ENCODE data around the gene CLEC4C.

The CLEC4C gene

GRCh38 chr12:7723926-7724325 lies 23.2 kb downstream of the CLEC4C start:
- no peak for DNase-seq (ENCODE audit: low spot score)

DNA sequence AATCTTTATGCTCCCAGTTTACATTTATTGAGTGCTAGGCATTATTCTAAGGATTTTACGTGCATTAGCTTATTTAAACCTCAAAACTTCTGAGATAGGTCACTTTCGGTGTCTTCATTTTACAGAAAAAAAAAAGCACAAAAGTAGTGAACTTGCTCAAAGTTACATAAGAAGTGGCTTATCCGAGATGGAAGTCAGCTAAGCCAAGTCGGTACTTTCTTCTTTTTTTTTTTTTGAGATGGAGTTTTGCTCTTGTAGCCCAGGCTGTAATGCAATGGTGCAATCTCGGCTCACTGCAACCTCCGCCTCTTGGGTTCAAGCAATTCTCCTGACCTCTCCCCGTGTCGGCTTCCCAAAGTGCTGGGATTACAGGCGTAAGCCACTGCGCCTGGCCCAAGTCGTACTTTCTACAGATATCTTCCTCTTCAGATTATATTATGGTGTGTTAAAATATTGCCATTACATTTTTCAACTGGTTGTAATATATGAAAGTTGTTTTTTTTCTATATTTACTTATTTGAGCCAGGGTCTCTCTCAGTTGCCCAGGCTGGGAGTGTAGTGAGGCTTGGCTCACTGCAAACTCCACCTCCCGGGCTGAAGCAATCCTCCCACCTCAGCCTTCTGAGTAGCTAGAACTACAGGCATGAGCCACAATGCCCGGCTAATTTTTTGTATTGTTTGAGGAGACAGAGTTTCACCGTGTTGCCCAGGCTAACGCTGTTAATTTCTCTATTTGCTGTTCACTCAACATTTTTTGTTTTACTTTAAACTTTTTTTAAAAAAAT lies 27.0 kb downstream of the CLEC4C start:
- DNase-seq (ENCODE audit: low spot score), result no peak

DNA sequence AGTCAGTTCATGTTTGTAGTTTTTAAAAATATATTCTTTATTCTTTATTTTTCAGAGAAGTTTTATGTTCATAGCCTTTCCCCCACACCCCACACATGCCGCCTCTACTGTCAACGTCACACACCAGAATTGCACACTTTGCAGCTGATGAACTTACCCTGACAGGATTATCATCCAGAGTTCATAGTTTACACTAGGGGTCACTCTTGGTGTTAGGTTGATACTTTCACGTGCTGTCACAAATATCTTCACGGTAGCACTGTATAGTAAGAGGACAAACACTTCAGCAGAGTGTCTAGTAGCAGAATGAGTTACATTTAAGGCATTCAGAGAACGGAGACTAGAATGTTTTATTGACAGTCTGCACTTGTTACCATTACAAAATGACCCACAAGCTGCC lies 30.8 kb downstream of the CLEC4C start:
- peak; percentile 20 for DNase-seq (ENCODE audit: low spot score)

- DNase-seq (ENCODE audit: low spot score), result no peak
These were observed 34.2 kb downstream of the CLEC4C start for GRCh38 chr12:7712841-7713442.

GRCh38 chr12:7711133-7711532 lies 36.0 kb downstream of the CLEC4C start, which contains the start of gene DPPA3:
TSS of gene DPPA3 (plus strand) at chr12:7711433. CDS start at chr12:7711571, 138 bp downstream.
- no peak for DNase-seq (ENCODE audit: low spot score)

- no peak for DNase-seq (ENCODE audit: low spot score)
These were observed 37.1 kb downstream of the CLEC4C start for GRCh38 chr12:7709969-7710675.

DNA sequence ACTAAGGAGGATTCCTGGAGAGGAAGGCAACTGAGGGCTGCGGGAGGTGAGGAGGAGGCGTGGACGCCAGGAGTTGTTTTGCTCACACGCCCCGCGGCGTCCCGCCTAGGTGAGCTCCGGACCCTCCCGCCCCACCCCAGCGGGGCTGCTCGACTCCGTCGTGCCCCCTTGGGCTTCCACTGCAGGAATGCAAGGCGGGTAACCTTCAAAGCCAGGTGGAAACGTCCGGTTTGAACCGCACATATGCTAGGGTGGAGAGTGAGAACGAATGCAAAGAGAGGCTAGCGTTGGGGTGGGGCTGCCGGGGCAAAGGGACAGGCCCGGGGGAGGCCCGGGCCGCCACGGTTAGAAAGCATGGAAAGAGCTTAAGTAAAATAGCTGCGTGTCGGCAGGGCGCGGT lies 41.3 kb downstream of the CLEC4C start:
- no peak for DNase-seq (ENCODE audit: low spot score)

GRCh38 chr12:7695566-7696197 lies 51.5 kb downstream of the CLEC4C start, which contains the start of gene GDF3:
TSS of gene GDF3 (minus strand) at chr12:7695775. CDS start at chr12:7695728, 47 bp downstream.
- peak; percentile 20 for DNase-seq (ENCODE audit: low spot score)

DNA sequence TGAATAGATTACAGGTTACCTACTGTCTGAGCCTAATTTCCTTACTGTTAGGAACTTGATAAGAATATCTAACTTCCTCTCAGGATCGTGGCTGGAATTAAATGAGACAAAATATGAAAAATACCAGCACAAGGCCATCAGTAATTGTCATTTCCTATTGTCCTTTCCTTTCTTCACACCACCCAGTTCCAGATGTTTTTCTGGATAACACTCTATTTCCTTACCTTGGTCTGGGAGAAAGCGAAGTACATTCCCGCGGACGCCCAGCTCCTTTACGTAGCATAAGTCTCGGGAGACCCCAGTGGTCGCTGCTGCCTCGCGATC lies 52.0 kb downstream of the CLEC4C start:
- DNase-seq (ENCODE audit: low spot score), result no peak

GRCh38 chr12:7694556-7695236 lies 52.5 kb downstream of the CLEC4C start:
- DNase-seq (ENCODE audit: low spot score), result no peak

GRCh38 chr12:7693793-7694192 lies 53.4 kb downstream of the CLEC4C start:
- DNase-seq (ENCODE audit: low spot score), result no peak

GRCh38 chr12:7681535-7681934 lies 65.6 kb downstream of the CLEC4C start:
- DNase-seq (ENCODE audit: low spot score), result no peak
